NCI-H748 (cell line): Measurements from ENCODE around the gene HTRA3.

Experiments used
- DNase-seq: peaks from one replicate; lab custom pipeline; 2025; ENCODE audit not compliant: unreplicated experiment; lab: John Stamatoyannopoulos, UW

Gene HTRA3

DNA sequence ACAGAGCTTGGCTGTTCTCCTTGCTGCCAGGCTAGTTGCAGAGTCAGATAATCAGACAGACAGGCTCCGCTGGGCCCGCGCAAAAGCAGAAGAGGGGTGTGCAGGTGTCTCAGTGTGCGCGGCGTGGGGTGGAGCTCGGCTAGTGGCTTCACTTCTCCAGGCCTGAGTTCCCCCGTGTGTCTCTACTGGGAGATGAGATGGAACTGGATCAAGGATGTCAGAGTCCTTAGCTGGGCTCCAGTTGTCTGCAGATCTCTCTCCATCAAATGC lies 21.1 kb downstream of the HTRA3 start:
- no peak for DNase-seq

DNA sequence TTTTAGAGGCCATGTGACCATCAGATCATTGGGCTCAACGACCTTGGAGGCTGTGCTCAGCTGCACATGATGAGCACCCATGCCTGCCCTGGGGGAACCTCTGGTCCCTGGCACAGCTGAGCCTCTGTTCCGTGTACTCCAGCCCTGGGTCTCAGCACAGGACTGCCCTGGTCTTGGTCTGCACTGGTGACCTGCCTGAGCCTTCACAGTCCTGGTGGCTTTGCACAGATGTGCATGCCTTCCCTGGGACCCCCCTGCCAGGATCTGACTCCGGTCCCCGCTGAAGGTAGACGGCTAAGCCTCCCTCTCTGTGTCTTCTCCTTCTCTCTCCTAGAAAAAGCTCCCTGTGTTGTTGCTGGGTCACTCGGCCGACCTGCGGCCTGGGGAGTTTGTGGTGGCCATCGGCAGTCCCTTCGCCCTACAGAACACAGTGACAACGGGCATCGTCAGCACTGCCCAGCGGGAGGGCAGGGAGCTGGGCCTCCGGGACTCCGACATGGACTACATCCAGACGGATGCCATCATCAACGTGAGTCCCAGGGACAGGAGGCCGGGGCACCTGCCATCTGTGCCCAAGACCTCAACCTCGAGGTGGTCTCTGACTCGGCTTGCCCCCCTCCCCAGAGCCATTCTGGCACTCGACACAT lies 21.6 kb downstream of the HTRA3 start:
- DNase-seq = no peak

DNA sequence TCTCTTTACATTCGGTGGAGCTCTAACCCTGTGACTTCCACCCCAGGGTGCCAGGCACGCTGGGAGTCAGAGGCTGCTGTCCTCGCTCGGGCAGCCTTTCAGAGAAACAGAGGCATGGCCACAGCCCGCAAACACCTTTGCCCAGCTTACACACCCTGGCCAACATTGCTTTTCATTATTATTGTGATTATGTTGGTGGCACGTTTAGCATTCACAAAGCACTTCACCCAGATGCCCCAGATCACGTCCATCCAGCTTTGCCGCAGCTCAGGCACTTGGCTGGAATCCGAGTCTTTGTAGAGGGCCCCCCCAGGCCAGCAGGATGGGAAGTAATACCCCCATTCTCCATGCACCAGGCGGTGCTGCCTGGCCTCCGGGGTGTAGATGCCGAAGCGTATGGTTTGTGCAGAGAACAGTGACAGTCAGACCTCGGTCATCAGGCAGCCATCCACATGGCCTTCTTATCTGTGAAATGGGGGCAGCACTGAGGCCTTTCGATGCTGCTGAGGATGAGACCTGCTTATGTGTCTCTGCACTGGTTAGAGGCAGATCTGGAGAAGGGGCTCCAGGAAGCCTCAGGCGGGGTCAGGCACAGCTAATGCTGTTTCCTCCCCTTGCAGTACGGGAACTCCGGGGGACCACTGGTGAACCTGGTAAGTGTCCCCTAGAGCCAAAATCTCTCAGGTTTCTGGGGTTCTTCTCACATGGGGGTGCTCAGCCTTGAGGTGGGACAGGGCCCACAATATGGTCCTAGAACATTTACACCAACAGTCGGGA lies 22.3 kb downstream of the HTRA3 start:
- DNase-seq = no peak

DNA sequence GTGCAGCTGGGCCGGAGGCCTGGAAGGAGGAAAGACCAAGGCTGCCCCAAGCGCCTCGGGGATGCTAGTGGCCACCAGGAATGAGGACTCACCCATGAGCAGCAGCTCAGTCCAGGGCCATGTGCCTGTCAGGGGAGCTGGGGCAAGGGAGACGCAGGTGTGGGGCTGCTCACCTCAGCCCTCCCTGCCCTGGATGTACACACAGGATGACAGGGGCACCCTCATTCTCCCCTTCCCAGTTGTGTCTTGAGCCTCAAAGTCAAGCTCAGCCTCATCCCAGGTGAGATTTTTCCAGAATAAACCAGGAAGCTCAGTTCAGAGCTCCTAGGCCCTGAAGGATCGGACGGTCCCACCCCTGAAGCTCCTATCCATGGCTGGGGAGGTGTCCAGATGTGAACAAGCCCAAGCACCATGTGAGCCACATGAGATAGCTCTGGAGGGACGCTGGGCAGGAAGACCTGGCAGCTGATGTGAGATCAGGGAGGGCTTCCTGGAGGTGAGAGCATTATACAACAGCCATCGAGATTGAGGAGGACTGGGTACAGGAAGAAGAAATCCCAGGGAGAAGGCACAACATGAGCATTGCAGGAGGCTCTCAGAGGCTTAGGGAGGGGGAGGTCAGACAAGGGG lies 23.0 kb downstream of the HTRA3 start:
- DNase-seq = no peak

DNA sequence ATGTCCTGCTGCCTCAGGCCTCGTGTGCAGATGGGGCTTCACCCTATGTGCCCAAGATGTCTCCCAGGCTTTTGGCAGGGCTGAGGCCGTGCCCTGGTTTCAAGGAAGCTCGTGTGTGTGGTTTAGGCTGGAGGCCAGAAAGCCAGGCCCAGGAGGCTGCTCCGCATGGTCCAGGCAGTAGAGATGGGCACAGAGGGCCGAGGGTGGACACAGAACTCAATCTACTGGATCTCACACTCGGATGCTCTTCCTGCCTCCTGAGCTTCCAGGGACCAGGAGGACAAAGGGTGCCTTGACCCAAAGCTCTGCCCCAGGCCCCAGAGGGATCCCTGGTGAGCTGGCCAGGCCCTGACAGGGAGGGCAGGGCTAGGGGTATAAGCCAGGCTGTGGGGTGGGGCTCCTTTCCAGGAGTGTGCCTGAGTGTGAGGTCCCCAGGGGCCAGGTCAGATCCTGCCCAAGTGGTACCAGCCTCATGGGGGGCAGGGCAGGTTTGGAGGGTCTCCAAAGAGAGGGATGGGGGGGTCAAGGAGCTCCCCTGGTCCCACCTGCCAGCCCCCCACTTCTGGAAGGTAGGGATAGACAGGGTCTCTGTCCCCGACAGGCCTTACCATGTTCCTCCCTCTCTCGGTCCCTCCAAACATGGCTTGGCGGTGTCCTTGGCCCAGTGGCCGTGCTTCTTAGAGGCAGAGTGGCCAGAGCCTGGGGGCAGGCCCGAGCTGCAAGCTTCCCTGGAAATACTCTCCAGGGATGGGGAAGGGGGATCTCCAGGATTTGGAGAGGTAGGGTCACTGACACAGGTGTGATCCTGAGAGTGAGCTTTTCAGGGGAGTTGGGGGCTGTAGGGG lies 23.8 kb downstream of the HTRA3 start:
- DNase-seq = no peak

DNA sequence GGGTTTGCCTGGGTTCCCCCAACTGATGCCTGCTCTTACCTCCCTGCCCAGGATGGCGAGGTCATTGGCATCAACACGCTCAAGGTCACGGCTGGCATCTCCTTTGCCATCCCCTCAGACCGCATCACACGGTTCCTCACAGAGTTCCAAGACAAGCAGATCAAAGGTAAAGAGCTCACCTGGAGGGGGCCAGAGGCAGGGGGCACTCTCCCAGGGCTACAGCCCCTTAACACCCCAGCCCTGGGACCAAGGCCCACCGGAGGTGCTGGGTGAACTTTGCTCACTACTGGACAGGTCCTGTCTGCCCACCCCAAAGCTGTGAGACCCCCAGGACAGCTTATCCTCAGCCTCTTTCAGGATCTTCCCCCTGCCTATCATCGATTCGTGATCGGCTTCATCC lies 24.5 kb downstream of the HTRA3 start:
- DNase-seq = no peak

DNA sequence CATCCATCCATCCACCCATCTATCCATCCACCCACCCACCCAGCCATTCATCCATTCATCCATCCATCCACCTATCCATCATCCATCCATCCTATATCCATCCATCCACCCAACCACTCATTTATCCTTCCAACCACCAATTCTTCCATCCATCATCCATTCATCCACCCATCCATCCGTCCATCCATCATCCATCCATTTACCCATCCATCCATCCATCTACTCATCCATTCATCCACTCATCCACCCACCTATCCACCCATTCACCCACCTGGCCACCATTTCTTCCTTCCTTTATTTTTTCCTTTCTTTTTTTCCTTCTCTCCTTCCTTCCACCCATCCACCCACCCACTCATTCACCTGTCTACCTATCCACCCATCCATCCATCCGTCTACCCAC lies 25.2 kb downstream of the HTRA3 start:
- no peak for DNase-seq

DNA sequence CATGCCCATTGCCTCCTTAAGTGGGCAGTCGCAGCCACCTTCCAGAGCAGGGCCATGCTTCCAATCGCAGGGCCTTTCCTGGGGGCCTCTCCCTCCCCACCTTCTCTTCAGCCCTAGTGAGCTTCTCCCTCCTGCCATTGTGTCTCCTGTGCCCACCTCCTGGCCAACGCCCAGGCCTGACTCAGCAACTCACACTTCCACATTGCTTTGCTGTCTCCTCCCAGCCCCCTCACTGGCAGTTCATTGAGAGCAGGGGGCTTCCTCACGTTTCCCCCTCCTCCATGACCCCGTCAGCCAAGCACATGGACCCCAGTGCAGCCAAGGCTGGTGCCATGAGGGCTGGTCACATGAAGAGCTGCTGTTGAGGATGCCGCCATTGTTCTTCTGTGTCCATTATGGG lies 25.9 kb downstream of the HTRA3 start:
- DNase-seq = no peak

DNA sequence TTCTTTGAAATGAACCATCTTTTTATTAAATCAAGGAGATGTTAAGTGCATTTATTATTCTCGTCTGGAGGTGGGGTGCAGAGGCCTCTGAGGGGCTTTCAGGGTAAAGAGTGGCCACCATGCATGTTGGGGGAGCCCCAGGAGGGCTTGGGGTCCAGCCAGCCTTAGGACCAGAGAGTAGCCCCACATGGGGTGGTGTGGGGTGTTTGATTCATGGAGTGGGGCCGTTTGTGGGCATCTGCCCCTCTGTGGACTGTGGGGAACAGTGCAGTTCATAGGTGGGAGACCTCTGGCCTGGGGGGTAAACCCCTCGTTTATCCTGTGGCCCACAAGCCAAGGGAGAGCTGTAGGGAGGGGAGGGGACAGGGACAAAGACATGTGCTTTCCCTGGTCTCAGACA lies 26.9 kb downstream of the HTRA3 start:
- DNase-seq = no peak

DNA sequence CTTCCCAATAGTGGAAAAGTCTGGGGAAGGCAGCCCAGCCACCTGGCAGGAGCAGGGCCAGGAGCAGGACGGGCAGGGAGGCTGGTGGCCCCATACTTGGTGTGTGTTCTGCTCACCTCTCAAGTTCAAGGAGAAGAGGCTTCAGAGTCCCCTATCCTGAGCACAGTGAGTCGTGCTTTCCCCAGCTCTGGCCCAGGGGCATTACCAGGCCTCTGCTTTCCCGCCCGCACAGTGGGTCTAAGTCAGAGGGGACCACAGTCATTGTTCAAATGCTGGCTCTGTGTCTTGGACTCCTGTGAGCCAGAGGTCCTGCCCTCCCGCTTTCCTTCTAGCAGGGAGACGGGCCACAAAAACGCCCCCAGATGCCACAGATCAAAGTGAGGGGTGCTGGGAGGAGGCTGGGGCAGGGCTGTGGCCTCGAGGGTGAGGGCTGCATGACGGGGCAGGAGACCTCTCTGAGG lies 27.6 kb downstream of the HTRA3 start:
- no peak for DNase-seq

DNA sequence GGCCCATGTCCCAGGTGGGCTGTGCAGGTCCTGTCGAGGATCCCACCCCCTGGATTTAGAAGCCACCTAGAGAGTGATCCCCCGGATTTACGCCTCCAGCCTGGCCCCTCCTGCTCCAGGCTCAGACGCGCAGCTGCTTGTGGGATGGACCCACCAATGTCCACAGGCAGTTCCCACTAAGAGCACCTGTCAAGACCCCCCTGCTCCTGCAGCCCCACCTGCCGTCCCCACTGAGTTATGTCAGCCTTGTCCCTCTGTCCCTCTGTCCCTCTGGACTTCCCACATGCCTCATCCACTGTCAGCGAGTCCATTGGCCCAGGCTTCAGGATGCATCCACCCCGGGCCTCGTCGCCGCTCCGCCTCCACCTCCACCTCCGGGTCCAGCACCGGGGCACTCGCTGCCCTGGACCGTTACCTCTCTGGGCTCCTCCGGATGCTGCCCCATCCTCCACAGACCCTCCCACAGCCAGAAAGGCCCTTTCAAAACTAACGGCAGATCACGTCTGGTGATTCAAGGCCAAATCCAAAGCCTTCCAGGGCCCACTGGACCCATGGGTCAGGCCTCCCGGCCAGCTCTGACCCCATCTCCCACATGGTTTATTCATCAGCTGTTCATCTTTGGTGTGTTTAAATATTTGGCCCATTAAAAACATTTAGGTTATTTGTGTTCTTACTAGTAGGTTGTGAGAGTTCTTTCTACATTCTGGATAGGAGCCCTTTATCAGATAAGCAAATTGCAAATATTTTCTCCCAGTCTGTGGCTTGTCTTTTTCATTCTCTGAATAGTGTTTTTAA lies 28.3 kb downstream of the HTRA3 start:
- no peak for DNase-seq

DNA sequence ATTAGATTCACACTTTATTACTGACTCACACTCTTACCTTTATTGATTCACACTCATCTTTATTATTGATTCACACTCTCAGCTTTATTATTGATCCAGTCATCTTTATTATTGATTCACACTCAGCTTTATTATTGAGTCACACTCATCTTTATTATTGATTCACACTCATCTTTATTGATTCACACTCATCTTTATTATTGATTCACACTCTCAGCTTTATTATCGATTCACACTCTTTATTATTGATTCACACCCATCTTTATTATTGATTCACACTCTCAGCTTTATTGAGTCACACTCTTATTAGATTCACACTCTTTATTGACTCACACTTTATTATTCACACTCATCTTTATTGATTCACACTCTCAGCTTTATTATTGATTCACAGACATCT lies 31.3 kb downstream of the HTRA3 start:
- no peak for DNase-seq

DNA sequence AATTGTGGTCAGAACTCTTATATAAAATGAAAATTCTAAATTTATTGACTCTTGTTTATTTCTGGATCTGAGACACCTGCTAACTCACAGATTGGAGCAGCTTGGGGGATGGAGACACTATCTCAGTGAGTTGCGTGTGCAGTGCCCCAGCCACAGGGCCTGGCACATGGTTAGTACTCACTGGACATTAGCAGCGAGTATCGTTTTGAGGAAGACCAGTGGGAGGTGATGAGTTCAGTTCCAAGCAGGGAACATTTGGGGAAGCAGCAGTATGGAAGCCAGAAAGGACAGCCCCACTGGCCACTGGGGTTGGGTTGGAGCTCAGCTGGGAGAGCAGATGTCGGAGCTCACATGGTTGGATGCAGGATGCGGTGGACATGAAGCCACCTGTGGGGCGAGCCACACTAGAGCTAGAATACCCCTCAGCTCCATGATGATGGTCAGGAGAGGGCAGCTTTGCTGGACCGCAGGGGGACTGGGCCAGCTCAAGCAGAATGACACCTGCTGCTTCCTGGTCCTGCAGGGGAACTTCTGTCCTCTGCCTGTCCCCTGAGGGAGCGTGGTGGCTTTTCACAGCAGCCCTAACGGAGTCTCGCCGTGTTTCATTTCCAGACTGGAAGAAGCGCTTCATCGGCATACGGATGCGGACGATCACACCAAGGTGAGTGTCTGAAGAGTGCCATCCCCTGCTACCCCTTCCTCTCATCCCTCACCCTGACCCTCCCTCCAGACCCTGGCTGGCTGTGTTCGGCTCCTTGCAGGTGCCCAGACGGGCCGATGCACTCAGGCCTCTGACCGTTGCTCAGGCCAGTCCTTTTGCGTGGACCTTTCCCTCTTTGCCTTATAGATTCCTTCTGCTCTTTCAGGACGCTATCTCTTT lies 32.5 kb downstream of the HTRA3 start:
- no peak for DNase-seq

DNA sequence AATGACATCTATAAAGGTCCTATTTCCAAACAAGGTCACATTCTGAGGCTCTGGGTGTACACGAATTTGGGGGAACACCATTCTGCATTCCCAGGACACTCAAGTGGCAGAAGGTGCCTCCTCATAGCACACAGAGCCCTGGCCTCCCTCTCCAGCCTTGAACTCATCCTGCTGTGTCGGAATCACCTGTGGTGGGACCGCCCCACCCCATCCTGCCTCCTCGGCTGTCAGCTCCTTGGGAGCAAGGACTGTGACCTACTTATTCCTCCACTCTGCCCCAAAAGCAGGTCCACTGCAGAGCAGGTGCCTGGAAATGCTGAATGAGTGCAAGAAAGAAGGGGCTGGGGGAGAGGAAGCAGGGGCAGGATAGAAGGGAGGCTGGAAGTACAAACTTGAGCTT lies 33.5 kb downstream of the HTRA3 start:
- no peak for DNase-seq

DNA sequence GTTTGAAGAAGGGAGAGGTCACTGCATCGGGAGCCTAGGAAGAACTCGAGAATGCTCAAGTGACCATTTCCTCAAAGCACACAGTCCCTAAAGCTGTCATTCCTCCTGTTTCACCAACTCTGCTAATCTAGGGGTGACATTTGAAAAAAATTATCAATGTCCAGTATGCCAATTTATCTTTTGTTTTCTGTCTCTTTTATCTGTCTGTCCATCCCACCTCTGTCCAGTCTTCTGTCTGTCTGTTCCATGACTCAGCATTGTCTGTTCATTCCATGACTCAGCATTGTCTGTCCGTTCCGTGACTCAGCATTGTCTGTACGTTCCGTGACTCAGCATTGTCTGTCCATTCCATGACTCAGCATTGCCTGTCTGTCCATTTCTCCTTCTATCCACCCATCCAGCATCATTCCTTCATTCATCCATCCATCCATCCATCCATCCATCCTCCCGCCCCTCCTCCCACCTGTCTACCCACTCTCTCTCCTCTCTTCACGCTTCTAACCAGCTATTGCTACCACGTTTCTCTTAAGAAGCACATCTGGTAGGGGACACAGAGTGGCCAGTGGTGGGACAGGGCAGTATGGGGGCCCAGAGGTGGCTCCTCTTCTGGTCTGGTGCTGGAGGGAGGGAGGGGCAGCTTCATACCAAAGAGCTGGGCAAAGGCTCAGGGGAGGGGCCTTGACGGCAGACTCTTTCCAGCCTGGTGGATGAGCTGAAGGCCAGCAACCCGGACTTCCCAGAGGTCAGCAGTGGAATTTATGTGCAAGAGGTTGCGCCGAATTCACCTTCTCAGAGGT lies 34.1 kb downstream of the HTRA3 start:
- DNase-seq = no peak

DNA sequence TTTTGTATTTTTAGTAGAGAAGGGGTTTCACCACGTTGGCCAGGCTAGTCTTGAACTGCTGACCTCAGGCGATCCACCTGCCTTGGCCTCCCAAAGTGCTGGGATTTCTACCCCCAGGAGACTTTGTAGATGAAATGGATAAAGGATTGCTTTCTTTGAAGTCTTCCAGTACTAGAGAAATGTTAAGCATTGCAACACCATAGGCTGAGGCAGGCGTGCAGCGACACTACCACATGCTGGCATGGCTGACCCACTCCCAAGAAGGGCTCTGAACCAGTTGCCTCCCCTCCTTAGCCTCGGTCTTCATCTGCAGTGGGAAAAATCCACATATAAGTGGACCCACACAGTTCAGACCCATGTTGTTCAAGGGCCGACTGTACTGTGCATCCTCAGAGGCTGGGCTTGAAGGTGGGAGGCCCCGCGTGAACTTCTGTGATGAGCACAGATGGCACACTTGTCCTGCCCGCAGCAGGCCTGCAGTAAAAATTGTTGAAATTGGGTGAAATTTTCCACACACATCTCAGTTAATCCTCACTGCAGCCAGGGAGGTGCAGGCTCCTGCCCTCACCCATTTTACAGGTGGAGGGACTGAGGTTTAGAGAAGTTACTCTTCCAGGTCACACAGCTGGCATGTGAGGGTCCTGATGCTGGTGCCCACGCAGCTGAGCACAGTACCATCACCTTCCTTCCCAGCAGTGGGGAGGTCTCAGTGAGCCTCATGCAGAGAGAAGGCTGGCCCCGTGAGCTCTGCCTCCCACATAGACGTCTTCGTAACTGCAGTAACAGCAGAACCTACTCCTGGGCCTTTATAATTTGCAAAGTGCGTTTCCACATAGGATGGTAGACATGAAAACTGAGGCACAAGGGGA lies 35.5 kb downstream of the HTRA3 start:
- DNase-seq = no peak

DNA sequence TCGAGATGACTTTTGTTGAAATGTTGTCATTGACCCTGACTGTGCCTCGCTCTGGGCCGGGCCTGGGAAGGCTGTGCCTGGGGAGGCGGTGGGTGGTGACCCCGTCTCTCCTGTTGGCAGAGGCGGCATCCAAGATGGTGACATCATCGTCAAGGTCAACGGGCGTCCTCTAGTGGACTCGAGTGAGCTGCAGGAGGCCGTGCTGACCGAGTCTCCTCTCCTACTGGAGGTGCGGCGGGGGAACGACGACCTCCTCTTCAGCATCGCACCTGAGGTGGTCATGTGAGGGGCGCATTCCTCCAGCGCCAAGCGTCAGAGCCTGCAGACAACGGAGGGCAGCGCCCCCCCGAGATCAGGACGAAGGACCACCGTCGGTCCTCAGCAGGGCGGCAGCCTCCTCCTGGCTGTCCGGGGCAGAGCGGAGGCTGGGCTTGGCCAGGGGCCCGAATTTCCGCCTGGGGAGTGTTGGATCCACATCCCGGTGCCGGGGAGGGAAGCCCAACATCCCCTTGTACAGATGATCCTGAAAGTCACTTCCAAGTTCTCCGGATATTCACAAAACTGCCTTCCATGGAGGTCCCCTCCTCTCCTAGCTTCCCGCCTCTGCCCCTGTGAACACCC lies 36.4 kb downstream of the HTRA3 start:
- no peak for DNase-seq
